Caki2 (cell line): ENCODE results near the gene MYCBP. TPM values are rescaled to one million over a fixed set of nuclear protein-coding genes. Genes with fewer than 3 reads are reported as not detected.

Experiments used
- DNase-seq: peaks from one replicate; pipeline ENCODE4 v3.0.0-alpha.2; 2015; ENCODE audit warnings: low read depth
- in situ Hi-C: cut with HindIII; loops from 2 replicates; pipeline ENCODE4 v1.10.0; 2016; ENCODE audit warnings: low sequenced_read_pairs, low pct_unique_long_range_greater_than_20kb, mixed read lengths
- total RNA-seq: library from RNA; depleted of rRNA; stranded (reverse); fragments of >200 nt; shearing (Covaris generic); gene quantifications from 2 replicates; pipeline ENCODE4 v1.2.3, GENCODE V29; 2014; ENCODE audit warnings: low replicate concordance

The MYCBP gene
- total RNA-seq, 1 experiment from 2014 or later = 13.9 TPM

- in situ Hi-C loops = no loop called here
- no peak for DNase-seq
Observed at GRCh38 chr1:38832370-38832734, 40.8 kb downstream of the MYCBP start.

DNA sequence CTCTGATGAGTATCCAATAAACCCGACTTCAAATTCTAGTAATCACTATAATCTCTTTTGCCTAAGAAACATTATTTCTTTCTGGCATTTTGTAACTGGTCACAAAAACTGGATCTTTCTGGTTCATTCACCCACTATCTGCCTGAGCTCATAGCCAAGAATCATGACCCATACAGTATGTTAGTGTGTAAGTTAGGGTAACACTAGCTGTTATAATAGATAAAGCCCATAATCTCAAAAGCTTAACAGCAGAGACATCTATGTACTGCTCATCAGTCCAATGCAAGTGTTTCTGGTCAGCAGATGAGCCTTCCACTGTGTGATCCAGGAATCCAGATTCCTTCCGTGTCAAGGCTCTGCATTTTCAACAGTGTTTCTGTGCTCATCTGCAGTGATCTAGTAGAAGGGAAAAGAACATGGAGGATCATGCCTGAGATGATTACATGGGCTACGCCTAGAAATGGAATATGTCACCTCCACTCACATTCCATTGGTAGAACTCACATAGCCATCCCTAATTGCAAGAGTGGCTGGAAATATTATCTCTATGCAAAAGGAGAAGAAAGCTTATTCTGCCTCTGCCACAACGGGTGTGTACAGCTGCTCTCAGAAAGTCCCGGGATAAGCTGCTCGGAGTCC is 41.3 kb downstream of the MYCBP start:
- DNase-seq = no peak
- in situ Hi-C loops = no loop called here

DNA sequence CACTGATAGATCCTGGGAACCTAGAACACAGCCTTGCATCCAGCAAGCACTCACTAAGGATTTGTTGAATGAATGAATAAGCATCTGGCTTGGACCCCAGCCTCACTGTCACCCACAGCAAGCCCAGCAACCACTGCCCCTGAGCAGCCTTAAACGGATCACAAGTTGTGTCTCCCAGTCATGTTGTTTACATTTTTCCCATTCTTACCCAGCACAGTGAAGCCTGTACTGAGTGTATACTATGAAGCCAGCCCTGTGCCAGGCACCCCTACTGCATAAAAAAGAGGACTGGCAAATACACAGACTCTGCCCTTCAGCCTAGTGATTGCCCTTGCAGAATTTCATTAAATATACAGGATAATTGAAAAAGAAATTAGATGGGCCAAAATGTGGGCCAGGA is 43.8 kb downstream of the MYCBP start:
- in situ Hi-C loops = no loop called here
- DNase-seq = no peak

- in situ Hi-C loops = no loop called here
- no peak for DNase-seq
Observed at GRCh38 chr1:38827318-38827717, 45.8 kb downstream of the MYCBP start.

DNA sequence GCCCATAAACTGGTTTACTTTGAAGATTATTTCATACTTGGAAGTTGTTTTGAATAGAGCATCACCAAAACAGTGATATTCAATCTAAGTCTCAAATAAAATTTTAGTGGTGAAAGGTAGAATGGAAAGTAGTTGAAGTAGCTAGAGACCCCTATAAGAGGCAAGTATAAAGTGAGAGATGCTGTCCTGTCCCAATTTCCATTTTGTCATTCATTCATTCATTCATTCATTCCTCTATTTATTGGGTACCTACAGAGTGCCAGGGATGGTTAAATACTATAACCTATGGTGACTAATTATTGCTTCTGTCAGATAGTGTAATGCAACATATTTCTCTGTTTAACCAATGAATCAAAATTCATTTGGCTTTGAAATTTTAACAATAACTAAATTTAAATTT is 46.3 kb downstream of the MYCBP start:
- no peak for DNase-seq

DNA sequence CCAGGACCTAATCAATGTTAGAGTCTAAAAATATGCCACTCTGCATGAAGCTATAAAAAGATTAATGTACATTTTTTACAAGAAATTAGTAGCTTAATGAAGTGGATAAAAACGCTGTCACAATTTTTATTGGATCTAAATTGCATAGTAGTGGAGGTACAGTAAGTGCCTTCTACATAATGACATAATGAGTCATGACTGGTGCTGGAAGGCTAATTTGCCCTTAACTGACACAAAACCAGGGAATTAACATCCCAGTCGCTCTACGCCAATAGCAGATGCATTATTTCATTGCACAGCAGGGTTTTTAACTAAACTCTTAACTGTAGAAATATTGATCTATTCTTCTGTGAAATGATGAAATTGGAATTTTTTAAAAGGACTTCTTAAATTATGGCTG is 46.9 kb downstream of the MYCBP start:
- DNase-seq = no peak
- in situ Hi-C loops = no loop called here

More for the DNA sequence above, 46.3 kb downstream of the MYCBP start:
- in situ Hi-C loops = no loop called here

DNA sequence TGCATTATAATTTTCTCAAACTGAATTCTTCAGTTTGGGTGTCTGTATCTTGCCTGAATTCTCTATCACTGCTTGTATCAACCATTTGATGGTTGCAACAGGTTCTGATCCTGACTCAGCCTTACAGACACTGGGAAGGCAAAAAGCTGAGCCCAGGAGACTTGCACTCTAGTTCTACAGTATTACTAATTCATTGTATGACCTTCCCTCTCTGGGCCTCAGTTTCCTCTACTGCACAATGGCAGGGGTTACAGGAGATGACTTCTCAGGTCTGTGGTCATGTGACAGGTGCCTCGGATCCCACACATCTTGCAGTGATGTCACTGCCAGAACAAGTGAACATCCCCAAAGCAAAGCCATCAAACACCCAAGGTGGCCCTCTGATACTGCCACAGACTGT is 52.3 kb downstream of the MYCBP start:
- in situ Hi-C loops = no loop called here

GRCh38 chr1:38819516-38819915 is 53.6 kb downstream of the MYCBP start:
- DNase-seq = no peak
- in situ Hi-C loops = no loop called here

More for the DNA sequence above, 52.3 kb downstream of the MYCBP start:
- no peak for DNase-seq

- DNase-seq = no peak
- in situ Hi-C loops = no loop called here
Observed at GRCh38 chr1:38819040-38819439, 54.1 kb downstream of the MYCBP start.

- in situ Hi-C loops = no loop called here
- DNase-seq = no peak
Observed at GRCh38 chr1:38818175-38818976, 54.8 kb downstream of the MYCBP start.

GRCh38 chr1:38817267-38818174 is 55.6 kb downstream of the MYCBP start:
- in situ Hi-C loops = no loop called here
- DNase-seq = no peak

- in situ Hi-C loops = no loop called here
- DNase-seq = no peak
Observed at GRCh38 chr1:38815903-38816627, 57.1 kb downstream of the MYCBP start.

DNA sequence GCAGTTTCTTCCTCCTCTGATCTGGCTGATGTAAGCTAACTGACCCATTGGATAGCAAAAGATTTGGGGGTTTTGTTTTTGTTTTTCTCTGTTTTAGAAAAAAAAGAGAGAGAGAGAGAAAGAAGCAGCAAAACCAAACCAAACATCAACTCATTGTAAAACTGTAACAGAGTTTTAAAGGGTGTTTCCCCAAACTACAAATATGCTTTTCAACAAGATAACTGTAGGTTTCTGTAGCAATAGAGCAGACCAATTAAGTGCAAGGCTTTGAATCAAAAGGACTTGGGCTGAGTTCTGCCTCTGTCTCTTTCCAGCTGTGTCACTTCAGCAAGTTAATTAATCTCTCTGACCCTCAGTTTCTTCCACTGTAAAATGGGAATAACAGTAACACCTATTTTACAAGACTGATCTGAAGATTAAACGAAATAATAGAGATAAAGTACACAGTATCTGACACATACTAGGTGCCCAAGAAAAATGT is 58.1 kb downstream of the MYCBP start:
- in situ Hi-C loops = no loop called here
- DNase-seq = no peak

- in situ Hi-C loops = no loop called here
- no peak for DNase-seq
Observed at GRCh38 chr1:38814444-38814983, 58.6 kb downstream of the MYCBP start.

- DNase-seq = no peak
- in situ Hi-C loops = no loop called here
Observed at GRCh38 chr1:38812981-38813380, 60.2 kb downstream of the MYCBP start.
